HTERT RPE-1 (cell line): ENCODE measurements around the gene SYNPR.
"Not testable (repeated sequence)": the region's sequence is repeated elsewhere in the genome, so short reads cannot be mapped to it uniquely, and the experiment has no call there.

Experiments used
- in situ Hi-C: fragments of 300-500 bp; cut with MboI; formaldehyde crosslinking; loops from 4 replicates; pipeline ENCODE4 v1.14.3; 2020; ENCODE audit warnings: low sequenced_read_pairs

Gene SYNPR

GRCh38 chr3:63597019-63597418 is 318.9 kb downstream of the SYNPR start:
- in situ Hi-C loops = no loop called here

- in situ Hi-C loops = no loop called here
These were observed 329.6 kb downstream of the SYNPR start for GRCh38 chr3:63607716-63608115.

GRCh38 chr3:63609408-63609807 is 331.3 kb downstream of the SYNPR start:
- in situ Hi-C loops = no loop called here

- in situ Hi-C loops = no loop called here
These were observed 331.7 kb downstream of the SYNPR start for GRCh38 chr3:63609834-63610233.

- in situ Hi-C loops = no loop called here
These were observed 333.3 kb downstream of the SYNPR start for GRCh38 chr3:63611382-63611781.

- in situ Hi-C loops = no loop called here
These were observed 335.5 kb downstream of the SYNPR start for GRCh38 chr3:63613561-63613960.

- in situ Hi-C loops = no loop called here
These were observed 339.3 kb downstream of the SYNPR start for GRCh38 chr3:63617391-63617790.

- in situ Hi-C loops = no loop called here
These were observed 346.9 kb downstream of the SYNPR start for GRCh38 chr3:63624941-63625560.

- in situ Hi-C loops = no loop called here
These were observed 353.6 kb downstream of the SYNPR start for GRCh38 chr3:63631670-63632069.

GRCh38 chr3:63635186-63635585 is 357.1 kb downstream of the SYNPR start:
- in situ Hi-C loops = no loop called here

- in situ Hi-C loops = no loop called here
These were observed 361.7 kb downstream of the SYNPR start for GRCh38 chr3:63639806-63640205.

GRCh38 chr3:63642488-63642887 is 364.4 kb downstream of the SYNPR start:
- in situ Hi-C loops = no loop called here

- in situ Hi-C loops = no loop called here
These were observed 366.2 kb downstream of the SYNPR start for GRCh38 chr3:63644212-63644797.

GRCh38 chr3:63644928-63645781 is 367.0 kb downstream of the SYNPR start:
- in situ Hi-C loops = not testable (repeated sequence)

- in situ Hi-C loops = no loop called here
These were observed 374.1 kb downstream of the SYNPR start, which contains the start of gene SNTN for GRCh38 chr3:63652066-63652725. TSS of gene SNTN (plus strand) at chr3:63652675. CDS start at chr3:63652688, 13 bp downstream.

GRCh38 chr3:63654211-63654610 is 376.1 kb downstream of the SYNPR start:
- in situ Hi-C loops = no loop called here

- in situ Hi-C loops = no loop called here
These were observed 376.8 kb downstream of the SYNPR start for GRCh38 chr3:63654931-63655330.

- in situ Hi-C loops = no loop called here
These were observed 377.4 kb downstream of the SYNPR start for GRCh38 chr3:63655519-63655918.

- in situ Hi-C loops = no loop called here
These were observed 378.7 kb downstream of the SYNPR start for GRCh38 chr3:63656786-63657185.

GRCh38 chr3:63661242-63661641 is 383.1 kb downstream of the SYNPR start:
- in situ Hi-C loops = no loop called here

GRCh38 chr3:63662011-63662410 is 383.9 kb downstream of the SYNPR start:
- in situ Hi-C loops = no loop called here
